WI38 (cell line): ENCODE results near the gene MARCHF10.

Experiments used
- H3K4me3 ChIP-seq: 2 replicates; pipeline ENCODE4 v1.5.1; 2011; ENCODE audit warnings: low read depth, mild to moderate bottlenecking, control low read depth, low read length
- CTCF ChIP-seq: IDR thresholded peaks from 2 replicates; pipeline ENCODE4 v1.5.1; 2012; ENCODE audit warnings: low read depth, mild to moderate bottlenecking, control low read depth, low read length

MARCHF10 gene

GRCh38 chr17:62723842-62724241 lies 84.3 kb downstream of the MARCHF10 start:
- TF ChIP-seq CTCF = no peak
- H3K4me3 ChIP-seq = no peak overlapping the region

DNA sequence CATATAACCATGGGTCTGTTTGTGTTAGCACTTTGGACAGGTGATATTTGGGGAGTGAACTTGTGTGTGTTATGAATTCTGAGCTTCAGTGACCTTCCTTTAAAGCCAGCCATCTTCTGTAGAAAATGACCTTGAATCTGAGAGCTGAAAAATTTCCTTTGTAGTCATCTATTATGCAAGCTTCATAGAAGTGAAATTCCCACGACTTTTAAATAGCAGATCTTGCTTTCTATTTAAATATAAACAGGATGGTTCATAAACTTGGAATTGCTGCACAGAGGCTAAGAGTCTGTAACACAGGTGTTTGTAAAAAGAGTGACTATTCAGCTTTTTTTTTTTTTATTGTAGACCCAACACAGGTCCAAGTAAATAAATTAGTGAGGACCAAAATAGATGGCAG lies 85.5 kb downstream of the MARCHF10 start:
- no peak overlapping the region for H3K4me3 ChIP-seq
- no peak for TF ChIP-seq CTCF

DNA sequence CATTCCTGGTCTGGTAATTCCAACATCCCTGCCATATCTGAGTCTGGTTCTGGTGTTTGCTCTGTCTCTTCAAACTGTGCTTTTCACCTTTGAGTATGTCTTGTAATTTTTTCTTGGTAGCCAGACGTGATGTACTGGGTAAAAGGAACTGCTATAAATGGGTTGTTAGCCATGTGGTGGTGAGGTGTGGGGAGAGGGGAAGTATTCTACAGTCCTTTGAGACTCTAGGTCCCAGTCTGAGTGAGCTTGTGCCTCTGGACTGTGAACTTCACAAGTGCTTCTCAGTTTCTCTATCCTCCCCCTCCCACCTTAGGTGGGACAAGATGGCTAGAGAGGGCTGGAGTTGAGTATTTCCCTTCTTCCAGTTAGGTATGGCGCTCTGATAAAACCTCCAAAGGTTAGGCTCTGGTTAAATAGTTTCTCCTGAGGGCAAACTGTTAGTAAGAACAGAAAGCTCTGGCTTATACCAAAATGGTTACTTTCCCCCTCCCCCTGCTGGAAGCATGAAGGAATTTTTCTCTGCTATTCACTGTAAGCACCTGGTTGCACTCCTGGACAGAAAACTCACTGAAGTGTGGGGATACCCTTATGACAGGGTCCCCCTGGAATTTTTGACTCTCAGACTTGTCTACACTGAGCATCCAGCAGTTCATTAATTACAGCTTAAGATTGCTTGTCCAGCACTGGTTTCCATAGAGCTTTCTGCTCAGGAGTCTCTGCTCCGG lies 87.8 kb downstream of the MARCHF10 start:
- no peak overlapping the region for H3K4me3 ChIP-seq
- no peak for TF ChIP-seq CTCF

DNA sequence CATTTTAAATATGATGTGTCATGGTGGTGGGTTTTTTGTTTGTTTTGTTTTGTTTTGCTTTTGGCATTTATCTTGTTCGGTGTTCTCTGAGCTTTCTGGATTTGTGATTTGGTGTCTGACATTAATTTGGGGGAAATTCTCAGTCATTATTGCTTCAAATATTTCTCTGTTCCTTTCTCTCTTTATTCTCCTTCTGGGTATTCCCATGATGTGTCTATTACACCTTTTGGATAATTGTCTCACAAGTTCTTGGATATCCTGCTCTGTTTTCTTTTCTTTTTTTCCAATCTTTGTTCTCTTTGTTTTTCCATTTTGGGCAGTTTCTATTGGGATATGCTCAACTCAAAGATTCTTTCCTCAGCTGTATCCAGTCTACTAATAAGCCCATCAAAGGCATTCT lies 88.5 kb downstream of the MARCHF10 start:
- H3K4me3 ChIP-seq = no peak overlapping the region
- TF ChIP-seq CTCF = no peak

- no peak overlapping the region for H3K4me3 ChIP-seq
- no peak for TF ChIP-seq CTCF
Observed at GRCh38 chr17:62718429-62718828, 89.7 kb downstream of the MARCHF10 start.

- TF ChIP-seq CTCF = no peak
- H3K4me3 ChIP-seq = no peak overlapping the region
Observed at GRCh38 chr17:62717889-62718288, 90.2 kb downstream of the MARCHF10 start.

- no peak overlapping the region for H3K4me3 ChIP-seq
- TF ChIP-seq CTCF = no peak
Observed at GRCh38 chr17:62717589-62717855, 90.6 kb downstream of the MARCHF10 start.
